MG63 (cell line): ENCODE measurements around the gene PROC. TPM values are rescaled to one million over a fixed set of nuclear protein-coding genes. Genes with fewer than 3 reads are reported as not detected.
A peak's percentile ranks its signal among the peaks of the same experiment; 100 is the strongest.
"Not testable (repeated sequence)": the region's sequence is repeated elsewhere in the genome, so short reads cannot be mapped to it uniquely, and the experiment has no call there.

Source experiments
- DNase-seq: peaks from one replicate; pipeline ENCODE4 v3.0.0-alpha.2; 2020
- H3K27me3 ChIP-seq: fragments of 250-450 bp; sonication (Bioruptor Pico); 2 replicates; pipeline ENCODE4 v1.5.1; 2020; ENCODE audit warnings: mild to moderate bottlenecking, moderate library complexity
- H3K36me3 ChIP-seq: fragments of 250-450 bp; sonication (Bioruptor Pico); 2 replicates; pipeline ENCODE4 v1.5.1; 2020; ENCODE audit warnings: mild to moderate bottlenecking, moderate library complexity
- H3K4me3 ChIP-seq: fragments of 250-450 bp; sonication (Bioruptor Pico); 2 replicates; pipeline ENCODE4 v1.5.1; 2020; ENCODE audit warnings: mild to moderate bottlenecking, moderate library complexity
- H3K9me3 ChIP-seq: fragments of 250-450 bp; sonication (Bioruptor Pico); 2 replicates; pipeline ENCODE4 v1.5.1; 2020; ENCODE audit warnings: mild to moderate bottlenecking, moderate library complexity
- total RNA-seq: library from RNA; depleted of rRNA; stranded (reverse); fragments of >200 nt; shearing (Covaris generic); gene quantifications from 2 replicates; pipeline ENCODE4 v1.2.3, GENCODE V29; 2014; ENCODE audit warnings: low replicate concordance

PROC gene
- total RNA-seq, 1 experiment from 2014 or later, result not detected

GRCh38 chr2:127408004-127408806 is 10.0 kb upstream of the PROC start:
- Histone ChIP-seq H3K4me3 (peak overlapping the region; percentile 29), H3K9me3 (no peaks in the 10 kb centered on the region), H3K36me3 (no peaks in the 10 kb centered on the region), H3K27me3 (no peaks in the 10 kb centered on the region)
- peak; percentile 89 for DNase-seq

GRCh38 chr2:127408807-127409099 is 9.5 kb upstream of the PROC start:
- no peak for DNase-seq
- Histone ChIP-seq H3K36me3 (no peaks in the 10 kb centered on the region), H3K4me3 (no peak overlapping the region), H3K9me3 (no peaks in the 10 kb centered on the region), H3K27me3 (no peaks in the 10 kb centered on the region)

DNA sequence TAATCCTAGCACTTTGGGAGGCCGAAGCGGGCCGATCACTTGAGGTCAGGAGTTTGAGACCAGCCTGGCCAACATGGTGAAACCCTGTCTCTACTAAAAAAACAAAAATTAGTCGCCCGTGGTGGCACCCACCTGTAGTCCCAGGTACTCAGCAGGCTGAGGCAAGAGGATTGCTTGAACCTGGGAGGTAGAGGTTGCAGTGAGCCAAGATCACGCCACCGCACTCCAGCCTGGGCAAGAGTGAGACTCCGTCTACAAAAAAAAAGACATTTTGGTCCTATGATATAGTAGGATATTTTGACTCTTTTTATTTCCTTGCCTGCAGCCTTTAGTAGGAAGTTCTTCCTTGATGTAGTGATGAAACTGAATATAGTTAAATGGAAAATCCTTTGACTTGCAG is 8.5 kb upstream of the PROC start:
- H3K4me3 ChIP-seq, DNase-seq, H3K27me3 ChIP-seq, H3K36me3 ChIP-seq, H3K9me3 ChIP-seq: not testable (repeated sequence)

DNA sequence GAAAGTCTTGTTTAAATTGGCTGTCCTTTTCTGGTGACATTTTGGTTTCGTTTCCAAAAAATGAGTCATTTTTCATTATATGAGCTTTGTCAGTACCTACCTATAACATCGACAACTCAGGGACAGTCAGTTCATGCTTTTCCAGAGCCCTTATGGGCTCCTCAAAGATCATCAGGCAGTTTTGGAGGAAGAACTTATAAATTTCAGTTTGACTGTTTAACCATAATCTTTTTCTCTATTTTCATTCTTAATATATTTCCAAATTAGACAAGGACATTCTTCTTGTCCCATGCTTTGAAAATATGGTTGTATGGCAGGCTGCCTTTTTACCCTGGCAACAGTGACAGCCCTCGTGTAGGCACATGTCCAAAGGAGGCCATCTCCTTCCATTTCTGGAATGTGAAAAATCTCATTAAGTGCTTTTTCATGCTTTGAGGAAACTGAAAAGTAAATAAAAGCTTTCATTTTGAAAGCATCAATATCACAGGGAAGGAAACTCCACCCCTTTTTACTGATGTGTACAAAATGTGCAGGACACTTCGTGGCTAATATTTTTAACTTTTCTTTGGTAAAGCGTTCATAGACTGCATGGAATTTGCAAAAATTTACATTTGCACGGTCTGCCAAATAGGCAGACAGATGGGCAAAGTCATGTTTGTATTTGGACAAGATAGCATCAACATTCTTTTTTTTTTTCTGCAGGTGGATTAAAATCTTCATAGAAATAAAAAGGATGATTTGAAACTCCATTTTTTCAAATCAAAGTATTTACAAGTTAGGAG is 7.2 kb upstream of the PROC start:
- Histone ChIP-seq H3K36me3 (no peaks in the 10 kb centered on the region), H3K4me3 (no peak overlapping the region), H3K9me3 (no peaks in the 10 kb centered on the region), H3K27me3 (no peaks in the 10 kb centered on the region)
- peak; percentile 69 for DNase-seq

DNA sequence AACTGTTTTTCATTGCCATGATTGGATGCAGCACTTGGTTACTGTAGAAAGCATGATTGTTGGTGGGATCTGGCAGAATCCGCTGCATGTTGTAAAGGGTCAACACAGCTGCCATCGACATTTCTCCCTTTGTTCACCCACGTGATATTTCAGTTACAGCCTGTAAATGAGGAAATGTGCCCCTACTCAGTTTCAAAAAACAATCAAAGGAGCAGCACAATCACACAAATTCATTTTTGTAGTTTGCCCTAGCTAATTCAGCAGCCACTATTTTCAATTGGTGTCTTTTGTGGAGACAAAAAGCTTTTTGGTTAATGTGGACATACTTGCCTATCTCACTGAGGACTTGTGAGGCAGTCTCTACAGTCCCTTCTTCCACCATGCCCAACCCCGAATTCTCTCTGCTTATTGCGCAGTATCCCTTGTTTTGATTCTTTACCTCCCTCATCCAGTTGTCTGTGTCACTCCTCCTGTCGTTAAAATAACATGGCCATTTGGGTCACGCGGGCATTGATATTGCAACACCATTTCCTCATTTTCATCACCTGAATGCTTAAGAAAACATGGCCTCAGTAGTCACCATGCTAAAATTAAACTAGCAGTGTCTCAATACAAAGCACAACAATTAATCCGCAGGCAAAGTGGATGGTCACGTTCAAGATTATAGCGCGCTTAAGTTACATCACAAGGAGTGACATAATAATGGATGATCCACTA is 6.4 kb upstream of the PROC start:
- Histone ChIP-seq H3K27me3 (no peaks in the 10 kb centered on the region), H3K4me3 (no peak overlapping the region), H3K9me3 (no peaks in the 10 kb centered on the region), H3K36me3 (no peaks in the 10 kb centered on the region)
- no peak for DNase-seq

DNA sequence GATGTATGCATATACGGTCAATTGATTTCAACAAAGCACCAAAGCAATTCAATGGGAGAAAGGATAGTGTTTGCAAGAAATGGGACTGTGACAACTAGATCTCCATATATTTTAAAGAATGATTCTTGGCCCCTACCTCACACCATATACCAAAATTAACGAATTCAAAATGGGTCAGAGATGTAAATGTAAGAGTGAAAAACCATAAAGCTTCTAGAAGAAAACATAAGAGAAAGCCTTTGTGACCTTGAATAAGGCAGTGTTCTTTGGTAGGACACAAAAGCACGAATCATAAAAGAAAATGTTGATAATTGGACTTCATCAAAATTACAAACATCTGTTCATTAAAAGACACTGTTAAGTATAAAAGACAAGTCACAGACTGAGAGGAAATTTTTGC is 5.0 kb upstream of the PROC start:
- H3K9me3 ChIP-seq, result no peaks in the 10 kb centered on the region
- H3K36me3 ChIP-seq, result no peaks in the 10 kb centered on the region
- no peak for DNase-seq
- no peak overlapping the region for H3K4me3 ChIP-seq
- no peaks in the 10 kb centered on the region for H3K27me3 ChIP-seq

DNA sequence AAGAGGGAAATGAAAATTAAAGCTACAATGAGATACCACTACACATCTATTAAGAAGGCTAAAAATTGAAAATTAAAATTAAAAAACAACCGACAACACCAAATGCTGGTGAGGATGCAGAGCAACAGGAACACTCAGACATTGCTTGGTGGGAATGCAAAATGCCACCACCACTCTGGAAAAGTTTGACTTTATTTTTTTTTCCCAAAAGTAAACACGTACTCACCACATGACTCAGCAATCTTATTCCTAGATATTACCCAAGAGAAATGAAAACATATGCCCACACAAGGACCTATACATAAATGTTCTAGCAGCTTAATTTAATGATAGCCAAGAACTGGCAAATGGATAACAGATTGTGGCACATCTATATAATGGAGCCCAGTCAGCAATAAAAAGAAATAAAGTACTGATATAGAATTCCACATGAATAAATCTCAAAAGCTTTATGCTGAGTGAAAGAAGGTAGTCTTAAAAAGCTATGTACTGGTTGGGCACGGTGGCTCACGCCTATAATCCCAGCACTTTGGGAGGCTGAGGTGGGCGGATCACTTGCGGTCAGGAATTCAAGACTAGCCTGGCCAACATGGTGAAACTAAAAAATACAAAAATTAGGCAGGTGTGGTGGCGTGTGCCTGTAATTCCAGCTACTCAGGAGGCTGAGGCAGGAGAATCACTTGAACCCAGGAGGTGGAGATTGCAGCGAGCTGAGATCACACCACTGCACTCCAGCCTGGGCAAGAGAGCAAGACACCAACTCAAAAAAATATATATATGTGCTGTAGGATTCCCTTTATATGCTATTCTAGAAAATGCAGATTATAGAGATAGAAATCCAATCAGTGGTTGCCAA is 4.2 kb upstream of the PROC start:
- Histone ChIP-seq H3K4me3 (no peak overlapping the region), H3K27me3 (no peaks in the 10 kb centered on the region), H3K36me3 (no peaks in the 10 kb centered on the region)

GRCh38 chr2:127414638-127415592 is 3.3 kb upstream of the PROC start:
- no peak for DNase-seq
- H3K9me3 ChIP-seq, result no peaks in the 10 kb centered on the region
- H3K4me3 ChIP-seq, result no peak overlapping the region
- no peaks in the 10 kb centered on the region for H3K36me3 ChIP-seq
- H3K27me3 ChIP-seq, result no peaks in the 10 kb centered on the region

More for the DNA sequence above, 4.2 kb upstream of the PROC start:
- no peaks in the 10 kb centered on the region for H3K9me3 ChIP-seq
- no peak for DNase-seq

DNA sequence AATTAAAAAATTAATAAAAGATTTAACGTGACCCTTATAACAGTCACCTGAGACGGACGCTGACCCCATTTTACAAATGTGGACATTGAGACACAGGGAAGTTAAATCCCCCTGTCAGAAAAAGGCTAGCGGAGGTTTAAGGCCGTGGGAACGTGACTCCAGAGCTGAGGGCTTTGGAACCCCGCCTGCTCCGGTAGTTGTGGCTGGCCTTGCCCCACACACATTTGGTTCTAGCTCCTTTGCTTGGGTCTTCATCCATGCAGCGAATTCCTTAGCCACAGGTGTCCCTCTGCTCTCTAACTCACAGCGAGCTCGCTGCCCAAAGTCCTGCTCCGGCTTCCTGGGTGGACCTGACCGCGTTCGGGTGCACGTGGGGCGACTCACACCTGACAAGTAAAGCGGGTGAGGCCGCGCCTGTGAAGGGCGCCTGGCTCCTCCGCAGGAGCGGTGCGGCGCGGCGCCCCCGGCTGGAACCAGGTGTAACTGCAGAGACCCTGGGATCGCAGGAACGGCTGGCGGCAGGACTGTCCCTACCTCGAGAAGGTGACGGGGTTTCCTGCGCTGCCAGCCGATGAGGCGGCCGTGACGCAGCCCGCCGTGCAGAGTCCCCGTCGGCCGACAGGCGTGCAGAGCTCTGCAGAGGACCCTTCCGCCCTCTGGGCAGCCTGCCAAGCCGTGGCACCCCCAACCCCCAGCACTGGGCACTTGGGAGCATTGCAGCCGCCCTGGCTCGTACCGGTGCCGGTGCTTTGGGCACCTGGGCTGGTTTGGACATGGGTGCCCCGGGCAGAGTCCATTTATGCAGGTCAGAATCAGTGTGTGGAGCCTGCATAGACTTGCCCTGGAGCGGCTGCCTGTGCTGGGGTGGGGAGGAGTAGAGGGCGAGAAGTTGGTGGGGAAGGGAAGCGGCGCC is 2.4 kb upstream of the PROC start:
- no peak for DNase-seq
- no peaks in the 10 kb centered on the region for H3K27me3 ChIP-seq
- H3K4me3 ChIP-seq, result no peak overlapping the region
- H3K36me3 ChIP-seq, result no peaks in the 10 kb centered on the region
- H3K9me3 ChIP-seq, result no peaks in the 10 kb centered on the region

GRCh38 chr2:127416506-127417001 is 1.7 kb upstream of the PROC start:
- H3K4me3 ChIP-seq, result no peak overlapping the region
- no peaks in the 10 kb centered on the region for H3K27me3 ChIP-seq
- DNase-seq, result no peak
- no peaks in the 10 kb centered on the region for H3K9me3 ChIP-seq
- H3K36me3 ChIP-seq, result no peaks in the 10 kb centered on the region

- no peak overlapping the region for H3K4me3 ChIP-seq
- DNase-seq, result no peak
- H3K27me3 ChIP-seq, result no peaks in the 10 kb centered on the region
- H3K9me3 ChIP-seq, result no peaks in the 10 kb centered on the region
- no peaks in the 10 kb centered on the region for H3K36me3 ChIP-seq
These were observed 821 bp upstream of the PROC start for GRCh38 chr2:127417406-127417805.

DNA sequence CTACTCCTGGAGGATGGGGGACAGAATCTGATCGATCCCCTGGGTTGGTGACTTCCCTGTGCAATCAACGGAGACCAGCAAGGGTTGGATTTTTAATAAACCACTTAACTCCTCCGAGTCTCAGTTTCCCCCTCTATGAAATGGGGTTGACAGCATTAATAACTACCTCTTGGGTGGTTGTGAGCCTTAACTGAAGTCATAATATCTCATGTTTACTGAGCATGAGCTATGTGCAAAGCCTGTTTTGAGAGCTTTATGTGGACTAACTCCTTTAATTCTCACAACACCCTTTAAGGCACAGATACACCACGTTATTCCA is 844 bp downstream of the PROC start:
- no peaks in the 10 kb centered on the region for H3K9me3 ChIP-seq
- no peak overlapping the region for H3K4me3 ChIP-seq
- H3K36me3 ChIP-seq, result no peaks in the 10 kb centered on the region
- H3K27me3 ChIP-seq, result peaks cover 7% of the 10 kb centered on the region
- DNase-seq, result no peak

- H3K9me3 ChIP-seq, result no peaks in the 10 kb centered on the region
- peaks cover 7% of the 10 kb centered on the region for H3K27me3 ChIP-seq
- no peak for DNase-seq
- H3K36me3 ChIP-seq, result no peaks in the 10 kb centered on the region
- H3K4me3 ChIP-seq, result no peak overlapping the region
These were observed 1.3 kb downstream of the PROC start for GRCh38 chr2:127419448-127420038.

GRCh38 chr2:127420039-127420864 is 2.0 kb downstream of the PROC start:
- H3K36me3 ChIP-seq, result no peaks in the 10 kb centered on the region
- no peak for DNase-seq
- H3K27me3 ChIP-seq, result peaks cover 7% of the 10 kb centered on the region
- no peaks in the 10 kb centered on the region for H3K9me3 ChIP-seq
- no peak overlapping the region for H3K4me3 ChIP-seq
